HG03103 (cell line): ENCODE results near the gene MAST3.
"Not testable (repeated sequence)": the region's sequence is repeated elsewhere in the genome, so short reads cannot be mapped to it uniquely, and the experiment has no call there.

Source experiments
- ATAC-seq: cut with Tn5 transposase; IDR thresholded peaks from one replicate; pipeline ENCODE4 v1.9.1; 2021; ENCODE audit warnings: low read depth; ENCODE audit not compliant: unreplicated experiment

The MAST3 gene

GRCh38 chr19:18156841-18157464 is 59.4 kb downstream of the MAST3 start:
- ATAC-seq, result no peak

- ATAC-seq, result no peak
Observed at GRCh38 chr19:18157465-18158063, 60.0 kb downstream of the MAST3 start.

GRCh38 chr19:18158467-18158866 is 60.9 kb downstream of the MAST3 start:
- ATAC-seq, result no peak

- not testable (repeated sequence) for ATAC-seq
Observed at GRCh38 chr19:18159059-18159616, 61.6 kb downstream of the MAST3 start.

- ATAC-seq, result no peak
Observed at GRCh38 chr19:18159810-18160209, 62.2 kb downstream of the MAST3 start.

- no peak for ATAC-seq
Observed at GRCh38 chr19:18160493-18160970, 63.0 kb downstream of the MAST3 start.

- ATAC-seq, result peak; percentile 44
Observed at GRCh38 chr19:18160971-18161635, 63.5 kb downstream of the MAST3 start.

GRCh38 chr19:18161636-18162002 is 64.0 kb downstream of the MAST3 start:
- no peak for ATAC-seq

GRCh38 chr19:18164072-18164471 is 66.5 kb downstream of the MAST3 start:
- no peak for ATAC-seq

- ATAC-seq, result no peak
Observed at GRCh38 chr19:18165794-18166544, 68.4 kb downstream of the MAST3 start.

GRCh38 chr19:18167011-18167410 is 69.4 kb downstream of the MAST3 start:
- no peak for ATAC-seq

GRCh38 chr19:18167975-18168645 is 70.5 kb downstream of the MAST3 start:
- no peak for ATAC-seq

- ATAC-seq, result no peak
Observed at GRCh38 chr19:18168673-18169381, 71.2 kb downstream of the MAST3 start.

GRCh38 chr19:18170714-18171255 is 73.2 kb downstream of the MAST3 start:
- no peak for ATAC-seq

GRCh38 chr19:18171605-18172327 is 74.2 kb downstream of the MAST3 start:
- no peak for ATAC-seq

GRCh38 chr19:18172331-18173053 is 74.9 kb downstream of the MAST3 start:
- no peak for ATAC-seq

GRCh38 chr19:18173054-18173571 is 75.5 kb downstream of the MAST3 start:
- ATAC-seq, result no peak
